Measurements from ENCODE around the gene CDK11B.

DNA sequence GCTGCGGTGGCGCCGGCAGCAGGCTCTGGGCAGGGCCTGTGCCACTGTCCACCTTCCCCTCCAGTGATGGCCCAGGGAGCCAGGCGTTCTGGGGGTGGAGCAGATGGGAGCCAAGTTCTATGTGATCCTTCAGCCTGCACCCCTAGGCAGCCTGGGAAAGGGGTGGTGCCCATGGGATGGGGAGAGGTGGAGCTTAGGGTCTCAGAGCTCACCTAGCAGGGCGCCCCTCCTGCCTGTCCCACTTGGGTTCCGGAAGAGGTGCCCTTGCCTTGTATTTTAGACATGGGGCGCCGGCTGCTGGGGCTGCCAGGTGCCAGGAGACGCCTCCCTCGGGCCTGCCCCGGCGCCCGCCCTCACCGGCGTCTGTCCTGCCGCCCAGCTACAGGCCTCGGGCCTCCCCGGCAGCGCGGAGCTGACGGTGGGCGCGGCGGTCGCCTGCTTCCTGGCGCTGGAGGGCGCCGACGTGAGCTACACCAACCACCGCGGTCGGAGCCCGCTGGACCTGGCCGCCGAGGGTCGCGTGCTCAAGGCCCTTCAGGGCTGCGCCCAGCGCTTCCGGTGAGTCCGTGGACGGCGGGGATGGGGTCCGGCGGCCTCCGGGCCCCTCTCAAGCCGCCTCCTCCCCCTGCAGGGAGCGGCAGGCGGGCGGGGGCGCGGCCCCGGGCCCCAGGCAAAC lies 29.9 kb downstream of the CDK11B start:
- TF ChIP-seq, protein P1, sequence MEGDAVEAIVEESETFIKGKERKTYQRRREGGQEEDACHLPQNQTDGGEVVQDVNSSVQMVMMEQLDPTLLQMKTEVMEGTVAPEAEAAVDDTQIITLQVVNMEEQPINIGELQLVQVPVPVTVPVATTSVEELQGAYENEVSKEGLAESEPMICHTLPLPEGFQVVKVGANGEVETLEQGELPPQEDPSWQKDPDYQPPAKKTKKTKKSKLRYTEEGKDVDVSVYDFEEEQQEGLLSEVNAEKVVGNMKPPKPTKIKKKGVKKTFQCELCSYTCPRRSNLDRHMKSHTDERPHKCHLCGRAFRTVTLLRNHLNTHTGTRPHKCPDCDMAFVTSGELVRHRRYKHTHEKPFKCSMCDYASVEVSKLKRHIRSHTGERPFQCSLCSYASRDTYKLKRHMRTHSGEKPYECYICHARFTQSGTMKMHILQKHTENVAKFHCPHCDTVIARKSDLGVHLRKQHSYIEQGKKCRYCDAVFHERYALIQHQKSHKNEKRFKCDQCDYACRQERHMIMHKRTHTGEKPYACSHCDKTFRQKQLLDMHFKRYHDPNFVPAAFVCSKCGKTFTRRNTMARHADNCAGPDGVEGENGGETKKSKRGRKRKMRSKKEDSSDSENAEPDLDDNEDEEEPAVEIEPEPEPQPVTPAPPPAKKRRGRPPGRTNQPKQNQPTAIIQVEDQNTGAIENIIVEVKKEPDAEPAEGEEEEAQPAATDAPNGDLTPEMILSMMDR (IDR thresholded peaks at IDR 0.05): no peak
- TF ChIP-seq POLR2AphosphoS5 (IDR thresholded peaks at IDR 0.05) (no peak), POLR2A (IDR thresholded peaks at IDR 0.05; ENCODE audit: low read depth) (no peak)

Data from esophagus muscularis mucosa (tissue), 3 donors.